Type B pancreatic cell (in vitro differentiated cells): ENCODE measurements around the gene MAPK14. TPM values are rescaled to one million over a fixed set of nuclear protein-coding genes. Genes with fewer than 3 reads are reported as not detected.
A peak's percentile ranks its signal among the peaks of the same experiment; 100 is the strongest.

ENCODE experiments used
- DNase-seq: peaks from one replicate; pipeline ENCODE4 v3.0.0; 2021; ENCODE audit warnings: mixed read lengths; ENCODE audit not compliant: unreplicated experiment; ENCODE audit errors: extremely low spot score
- H3K27ac Mint-ChIP-seq: 2 replicates; pipeline ENCODE4 v1.8.0; 2021; ENCODE audit warnings: mild to moderate bottlenecking, mixed read lengths
- H3K27me3 Mint-ChIP-seq: 2 replicates; pipeline ENCODE4 v1.8.0; 2021; ENCODE audit warnings: mixed read lengths
- H3K36me3 Mint-ChIP-seq: 2 replicates; pipeline ENCODE4 v1.8.0; 2021; ENCODE audit warnings: mixed read lengths
- H3K4me1 Mint-ChIP-seq: one replicate; pipeline ENCODE4 v1.8.0; 2021; ENCODE audit warnings: mixed read lengths; ENCODE audit not compliant: unreplicated experiment
- H3K4me3 Mint-ChIP-seq: 2 replicates; pipeline ENCODE4 v1.8.0; 2021; ENCODE audit warnings: mild to moderate bottlenecking, mixed read lengths
- H3K9me3 Mint-ChIP-seq: 2 replicates; pipeline ENCODE4 v1.8.0; 2021; ENCODE audit warnings: mixed read lengths
- total RNA-seq: library from RNA; stranded (reverse); gene quantifications from 2 replicates; pipeline ENCODE4 v1.2.1, GENCODE V29; 2021; ENCODE audit warnings: low replicate concordance
- TF ChIP-seq, protein P1 (sequence below): fragments of 200-600 bp; sonication (generic); conservative IDR thresholded peaks from 2 replicates; pipeline ENCODE4 v1.5.0; 2021; ENCODE audit warnings: antibody characterized with exemption, mild to moderate bottlenecking

MAPK14 gene
- total RNA-seq, 1 donor from 2014 or later = 40.1 TPM

DNA sequence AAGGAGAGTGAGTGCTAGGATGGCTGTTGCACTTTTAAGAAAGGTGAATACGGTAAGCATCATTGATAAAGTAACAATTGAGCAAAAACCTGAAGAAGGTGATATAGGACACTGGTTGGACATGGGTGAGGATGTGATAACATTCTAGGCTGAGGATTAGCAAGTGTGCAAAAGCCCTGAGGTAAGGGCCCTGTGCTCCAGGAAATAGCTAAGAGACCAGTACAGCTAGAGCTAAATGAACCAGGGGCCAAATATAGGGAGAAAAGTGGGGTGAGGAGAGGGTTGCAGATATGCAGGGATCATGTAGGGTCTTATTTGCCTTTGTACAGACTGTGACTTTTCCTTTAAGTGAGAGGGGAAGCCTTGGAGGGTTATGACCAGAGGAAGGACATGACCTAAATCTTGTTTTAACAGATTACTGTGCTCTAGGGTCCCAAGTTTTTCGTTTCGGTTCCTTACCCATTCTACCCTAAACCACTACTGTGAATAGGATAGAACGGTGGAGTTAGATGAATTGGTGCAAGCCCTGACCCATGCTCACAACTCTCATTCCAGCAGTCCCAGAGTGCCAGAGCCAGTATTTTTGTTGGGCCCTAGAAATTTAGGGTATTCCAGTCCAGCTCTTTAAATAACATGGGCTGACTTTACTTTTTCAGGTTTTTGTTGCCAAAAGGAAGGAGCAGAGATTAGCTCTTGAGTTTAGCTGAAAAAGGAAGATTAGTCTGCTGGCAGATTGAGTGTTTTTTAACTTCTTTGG lies 10.7 kb downstream of the MAPK14 start:
- Mint-ChIP-seq H3K9me3 (no peaks in the 10 kb centered on the region), H3K4me3 (no peak overlapping the region), H3K27ac (peak overlapping the region; percentile 29), H3K36me3 (peaks cover 4% of the 10 kb centered on the region), H3K4me1 (peaks cover 38% of the 10 kb centered on the region), H3K27me3 (no peaks in the 10 kb centered on the region)
- TF ChIP-seq, protein P1, sequence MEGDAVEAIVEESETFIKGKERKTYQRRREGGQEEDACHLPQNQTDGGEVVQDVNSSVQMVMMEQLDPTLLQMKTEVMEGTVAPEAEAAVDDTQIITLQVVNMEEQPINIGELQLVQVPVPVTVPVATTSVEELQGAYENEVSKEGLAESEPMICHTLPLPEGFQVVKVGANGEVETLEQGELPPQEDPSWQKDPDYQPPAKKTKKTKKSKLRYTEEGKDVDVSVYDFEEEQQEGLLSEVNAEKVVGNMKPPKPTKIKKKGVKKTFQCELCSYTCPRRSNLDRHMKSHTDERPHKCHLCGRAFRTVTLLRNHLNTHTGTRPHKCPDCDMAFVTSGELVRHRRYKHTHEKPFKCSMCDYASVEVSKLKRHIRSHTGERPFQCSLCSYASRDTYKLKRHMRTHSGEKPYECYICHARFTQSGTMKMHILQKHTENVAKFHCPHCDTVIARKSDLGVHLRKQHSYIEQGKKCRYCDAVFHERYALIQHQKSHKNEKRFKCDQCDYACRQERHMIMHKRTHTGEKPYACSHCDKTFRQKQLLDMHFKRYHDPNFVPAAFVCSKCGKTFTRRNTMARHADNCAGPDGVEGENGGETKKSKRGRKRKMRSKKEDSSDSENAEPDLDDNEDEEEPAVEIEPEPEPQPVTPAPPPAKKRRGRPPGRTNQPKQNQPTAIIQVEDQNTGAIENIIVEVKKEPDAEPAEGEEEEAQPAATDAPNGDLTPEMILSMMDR = no peak
- no peak for DNase-seq

DNA sequence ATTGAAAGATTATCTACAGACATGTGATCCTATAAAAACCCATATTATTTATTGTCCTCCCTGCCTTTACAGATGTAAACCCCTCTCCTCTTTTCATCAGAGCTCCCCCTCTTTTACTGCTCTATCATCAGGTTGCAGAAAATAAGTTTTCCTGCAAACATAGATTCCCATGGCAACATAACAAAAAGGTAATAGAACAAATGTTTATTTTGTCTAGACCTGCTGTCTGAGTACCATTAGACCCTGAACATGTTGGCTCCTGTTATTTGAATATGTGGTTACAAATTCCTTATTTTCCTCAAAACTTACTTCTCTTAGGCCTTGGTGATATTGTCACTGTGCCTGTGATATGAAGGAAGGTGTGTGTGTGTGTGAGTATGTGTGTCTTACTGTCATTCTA lies 11.5 kb downstream of the MAPK14 start:
- H3K4me1 Mint-ChIP-seq = peaks cover 30% of the 10 kb centered on the region
- DNase-seq = no peak
- TF ChIP-seq, protein P1 = no peak
- H3K27me3 Mint-ChIP-seq = no peaks in the 10 kb centered on the region
- H3K9me3 Mint-ChIP-seq = no peaks in the 10 kb centered on the region
- H3K27ac Mint-ChIP-seq = no peak overlapping the region
- no peak overlapping the region for H3K4me3 Mint-ChIP-seq
- peaks cover 4% of the 10 kb centered on the region for H3K36me3 Mint-ChIP-seq

DNA sequence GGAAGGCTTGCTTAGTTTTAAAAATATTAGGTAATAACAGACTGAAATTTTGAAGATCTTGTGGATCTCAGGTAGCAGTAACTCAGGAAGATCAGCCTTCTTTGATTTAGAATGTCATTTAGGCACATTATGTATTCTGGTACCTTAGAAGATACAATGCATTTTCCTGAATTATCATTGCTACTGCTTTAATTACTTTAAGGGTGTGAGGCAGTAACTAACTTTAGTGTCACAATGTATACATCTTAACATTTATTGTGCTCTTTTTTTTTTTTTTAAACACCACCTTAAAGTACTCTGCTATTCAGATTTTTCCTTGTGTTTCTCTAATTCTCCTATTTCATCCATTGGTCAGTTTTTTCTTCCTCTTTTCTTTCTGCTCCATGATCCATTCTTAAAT lies 13.3 kb downstream of the MAPK14 start:
- Mint-ChIP-seq H3K4me1 (peaks cover 23% of the 10 kb centered on the region), H3K36me3 (peaks cover 4% of the 10 kb centered on the region), H3K4me3 (no peak overlapping the region), H3K9me3 (no peaks in the 10 kb centered on the region), H3K27ac (no peak overlapping the region), H3K27me3 (no peaks in the 10 kb centered on the region)
- TF ChIP-seq, protein P1 = no peak
- DNase-seq = no peak

DNA sequence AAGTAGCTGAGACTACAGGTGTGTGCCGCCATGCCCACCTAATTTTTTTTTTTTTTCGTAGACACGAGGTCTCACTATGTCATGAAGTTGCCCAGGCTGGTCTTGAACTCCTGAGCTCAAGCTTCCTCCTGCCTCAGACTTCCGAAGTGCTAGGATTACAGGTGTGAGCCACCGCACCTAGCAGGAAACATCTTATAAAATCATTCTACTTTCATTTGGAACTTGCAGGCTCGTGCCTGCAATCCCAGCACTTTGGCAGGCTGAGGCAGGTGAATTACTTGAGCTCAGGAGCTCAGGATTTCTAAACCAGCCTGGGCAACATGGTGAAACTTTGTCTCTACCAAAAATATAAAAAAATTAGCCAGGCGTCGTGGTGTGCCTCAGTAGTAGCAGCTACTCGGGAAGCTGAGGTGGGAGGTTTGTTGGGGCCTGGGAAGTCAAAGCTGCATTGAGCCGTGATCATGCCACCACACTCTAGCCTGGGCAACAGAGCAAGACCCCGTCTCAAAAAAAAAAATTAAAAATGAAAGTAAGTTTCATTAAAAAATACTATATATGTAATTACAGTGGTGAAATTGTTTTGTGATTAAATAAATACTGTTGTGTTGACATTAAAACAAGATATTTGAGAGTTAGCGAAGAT lies 15.1 kb downstream of the MAPK14 start:
- Mint-ChIP-seq H3K4me1 (peaks cover 27% of the 10 kb centered on the region), H3K4me3 (no peak overlapping the region), H3K36me3 (peaks cover 10% of the 10 kb centered on the region), H3K27ac (no peak overlapping the region), H3K9me3 (no peaks in the 10 kb centered on the region), H3K27me3 (no peaks in the 10 kb centered on the region)
- no peak for DNase-seq
- TF ChIP-seq, protein P1 = no peak

DNA sequence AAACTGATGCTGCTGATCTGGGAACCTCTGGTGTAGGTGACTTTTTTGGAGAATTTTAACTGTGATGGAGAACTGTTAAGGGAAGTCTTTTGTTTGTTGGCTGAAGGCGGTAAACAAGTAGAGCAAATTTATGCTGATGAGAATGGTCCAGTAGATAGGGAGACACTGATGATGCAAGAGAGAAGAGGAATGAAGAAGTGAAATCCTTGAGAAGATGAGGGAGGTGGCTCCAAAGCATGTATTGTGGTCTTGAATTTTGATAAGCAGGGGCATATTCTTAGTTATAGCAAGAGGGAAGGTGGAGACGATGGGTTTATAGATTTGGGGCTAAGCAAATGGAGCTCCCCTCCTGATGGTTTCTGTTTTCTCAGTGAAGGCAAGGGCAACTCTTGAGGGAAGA lies 22.0 kb downstream of the MAPK14 start:
- Mint-ChIP-seq H3K36me3 (peaks cover 5% of the 10 kb centered on the region), H3K27ac (no peak overlapping the region), H3K4me1 (peaks cover 5% of the 10 kb centered on the region), H3K27me3 (no peaks in the 10 kb centered on the region), H3K4me3 (no peak overlapping the region), H3K9me3 (no peaks in the 10 kb centered on the region)
- no peak for DNase-seq
- TF ChIP-seq, protein P1 = no peak
